ENCODE measurements around the gene TAS2R7. TPM values are rescaled to one million over a fixed set of nuclear protein-coding genes. Genes with fewer than 3 reads are reported as not detected.
A peak's percentile ranks its signal among the peaks of the same experiment; 100 is the strongest.

The TAS2R7 gene
- polyA plus RNA-seq, 1 of the 3 experiments (the other 2 are of a cell fraction) = not detected

DNA sequence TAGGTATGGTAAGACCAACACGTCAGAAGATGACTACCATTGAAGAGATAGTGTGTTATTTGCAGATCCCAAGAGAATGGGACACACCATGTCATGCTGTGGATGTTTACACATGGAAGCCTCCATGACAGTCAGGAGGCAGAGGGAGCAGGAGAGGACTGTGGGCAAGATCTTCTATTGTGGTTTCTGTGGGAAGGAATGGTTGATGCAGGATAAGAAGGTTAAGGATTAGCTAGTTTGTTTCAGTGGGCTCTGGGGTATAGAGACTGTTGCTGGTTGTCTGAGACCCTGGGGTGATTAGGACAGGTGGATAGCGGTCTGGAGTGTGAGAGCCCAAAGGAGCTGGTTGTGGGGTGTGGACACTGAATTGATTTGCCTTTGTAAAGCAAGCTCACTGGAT is 23.3 kb downstream of the TAS2R7 start:
- POLR2A ChIA-PET = no interaction called here
- H3K27me3 ChIP-seq (ENCODE audit: insufficient read depth) = peaks cover 3% of the 10 kb centered on the region; the same call in 1 of the 2 replicates
- 23% methylated on average over 2 of the region's 2 CpGs for WGBS (ENCODE audit: low lambda C conversion rate)

DNA sequence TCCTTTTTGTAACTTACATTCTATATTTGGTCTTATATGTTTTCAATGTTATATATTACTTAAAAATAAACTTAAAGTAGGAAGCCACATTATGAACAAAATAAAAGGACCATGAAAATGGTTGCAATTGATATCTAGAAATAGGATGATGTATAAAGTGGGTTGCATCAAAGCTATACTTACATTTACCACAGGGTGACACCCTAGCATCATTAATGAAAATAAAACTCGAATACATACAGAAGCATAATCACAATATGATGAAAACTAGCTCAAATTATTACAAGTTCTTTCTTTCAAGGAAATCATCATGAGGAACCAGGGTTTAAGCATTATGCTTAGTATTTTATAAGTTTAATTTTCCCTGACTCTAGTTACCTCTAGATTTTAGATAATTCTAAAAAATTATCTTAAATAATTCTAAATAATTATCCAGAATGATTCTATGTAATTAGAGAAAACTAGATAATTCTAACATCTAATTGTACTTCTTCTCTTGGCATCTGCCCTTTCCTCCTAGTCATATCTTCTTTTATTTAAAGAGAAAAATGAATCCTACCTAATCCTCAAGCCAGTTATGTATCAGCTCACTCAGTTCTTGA is 31.2 kb downstream of the TAS2R7 start:
- H3K36me3 ChIP-seq (replicated peaks in 1 of 2; ENCODE audit: control insufficient read depth in 1 of 2, insufficient read depth in 2 of 2, low read length in 1 of 2) = no peaks in the 10 kb centered on the region
- peaks cover 25% of the 10 kb centered on the region; the same call in 1 of the 2 replicates for H3K27me3 ChIP-seq (ENCODE audit: insufficient read depth)
- H3K79me2 ChIP-seq (ENCODE audit: insufficient read depth) = no peaks in the 10 kb centered on the region
- no peak overlapping the region for H2AFZ ChIP-seq (ENCODE audit: low read depth)
- POLR2A ChIA-PET = interaction anchor here (1.0 kb wide), 1 partner anchor 400 kb away, joined by 3 read pairs; no protein-coding TSS in a partner anchor
- 4% methylated on average over 1 of the region's 1 CpG for WGBS (ENCODE audit: low lambda C conversion rate)
- H3K9me3 ChIP-seq = no peaks in the 10 kb centered on the region
- peak; percentile 22 for DNase-seq
- TF ChIP-seq SMC3 (IDR thresholded peaks at IDR 0.05; ENCODE audit: low read depth, low read length) (peak; percentile 76), RAD21 (IDR thresholded peaks at IDR 0.05; ENCODE audit: low read length) (peak; percentile 87), CHD2 (IDR thresholded peaks at IDR 0.05; ENCODE audit: low read length, partially characterized antibody) (no peak)
- TF ChIP-seq, protein P1, sequence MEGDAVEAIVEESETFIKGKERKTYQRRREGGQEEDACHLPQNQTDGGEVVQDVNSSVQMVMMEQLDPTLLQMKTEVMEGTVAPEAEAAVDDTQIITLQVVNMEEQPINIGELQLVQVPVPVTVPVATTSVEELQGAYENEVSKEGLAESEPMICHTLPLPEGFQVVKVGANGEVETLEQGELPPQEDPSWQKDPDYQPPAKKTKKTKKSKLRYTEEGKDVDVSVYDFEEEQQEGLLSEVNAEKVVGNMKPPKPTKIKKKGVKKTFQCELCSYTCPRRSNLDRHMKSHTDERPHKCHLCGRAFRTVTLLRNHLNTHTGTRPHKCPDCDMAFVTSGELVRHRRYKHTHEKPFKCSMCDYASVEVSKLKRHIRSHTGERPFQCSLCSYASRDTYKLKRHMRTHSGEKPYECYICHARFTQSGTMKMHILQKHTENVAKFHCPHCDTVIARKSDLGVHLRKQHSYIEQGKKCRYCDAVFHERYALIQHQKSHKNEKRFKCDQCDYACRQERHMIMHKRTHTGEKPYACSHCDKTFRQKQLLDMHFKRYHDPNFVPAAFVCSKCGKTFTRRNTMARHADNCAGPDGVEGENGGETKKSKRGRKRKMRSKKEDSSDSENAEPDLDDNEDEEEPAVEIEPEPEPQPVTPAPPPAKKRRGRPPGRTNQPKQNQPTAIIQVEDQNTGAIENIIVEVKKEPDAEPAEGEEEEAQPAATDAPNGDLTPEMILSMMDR (IDR thresholded peaks at IDR 0.05) = peak; percentile 78
- no peaks in the 10 kb centered on the region for H4K20me1 ChIP-seq (ENCODE audit: insufficient read depth)
- H3K4me3 ChIP-seq (ENCODE audit: low read depth in 2 of 2, low read length in 1 of 2) = no peak overlapping the region
- no peak overlapping the region for H3K9ac ChIP-seq
- H3K4me1 ChIP-seq (ENCODE audit: control insufficient read depth in 1 of 2, insufficient read depth in 2 of 2, low read depth in 1 of 2, low read length in 1 of 2) = no peaks in the 10 kb centered on the region
- no peaks in the 10 kb centered on the region for H3K9me2 ChIP-seq
- H3K4me2 ChIP-seq = no peak overlapping the region
- H3K27ac ChIP-seq (ENCODE audit: low read depth in 2 of 2, low read length in 1 of 2) = no peak overlapping the region
- CTCF ChIA-PET = interaction anchor here (0.5 to 12.5 kb wide), 22 partner anchors 9 to 735 kb away, joined by 3 to 138 read pairs (median 4); no protein-coding TSS in a partner anchor
- H3F3A ChIP-seq (replicated peaks; ENCODE audit: insufficient read depth) = no peaks in the 10 kb centered on the region

More for the DNA sequence above, 23.3 kb downstream of the TAS2R7 start:
- H3K9me3 ChIP-seq = no peaks in the 10 kb centered on the region
- CTCF ChIA-PET = interaction anchor here (0.8 to 12.5 kb wide), 5 partner anchors 8 to 707 kb away, joined by 3 to 124 read pairs (median 11); no protein-coding TSS in a partner anchor
- no peaks in the 10 kb centered on the region for H3K36me3 ChIP-seq (replicated peaks in 1 of 2; ENCODE audit: control insufficient read depth in 1 of 2, insufficient read depth in 2 of 2, low read length in 1 of 2)
- DNase-seq = no peak
- no peaks in the 10 kb centered on the region for H3K79me2 ChIP-seq (ENCODE audit: insufficient read depth)
- no peaks in the 10 kb centered on the region for H3K4me1 ChIP-seq (ENCODE audit: control insufficient read depth in 1 of 2, insufficient read depth in 2 of 2, low read depth in 1 of 2, low read length in 1 of 2)
- H3K9me2 ChIP-seq = no peaks in the 10 kb centered on the region
- no peak overlapping the region for H2AFZ ChIP-seq (ENCODE audit: low read depth)
- no peak overlapping the region for H3K4me3 ChIP-seq (ENCODE audit: low read depth in 2 of 2, low read length in 1 of 2)
- H3F3A ChIP-seq (replicated peaks; ENCODE audit: insufficient read depth) = no peaks in the 10 kb centered on the region
- no peak overlapping the region for H3K9ac ChIP-seq
- H3K27ac ChIP-seq (ENCODE audit: low read depth in 2 of 2, low read length in 1 of 2) = no peak overlapping the region
- H3K4me2 ChIP-seq = no peak overlapping the region
- H4K20me1 ChIP-seq (ENCODE audit: insufficient read depth) = no peaks in the 10 kb centered on the region
- TF ChIP-seq RCOR1 (IDR thresholded peaks at IDR 0.05; ENCODE audit: low read length) (no peak), YY1 (IDR thresholded peaks at IDR 0.05; ENCODE audit: low read depth) (no peak), RAD21 (IDR thresholded peaks at IDR 0.05; ENCODE audit: low read length) (no peak)
- TF ChIP-seq, protein P1 (IDR thresholded peaks at IDR 0.05) = no peak

All from SK-N-SH (cell line).